ENCODE measurements around the gene HOXB1.

GRCh38 chr17:48530887-48531272 is at the start of gene HOXB1:
- TF ChIP-seq GATA2 (IDR thresholded peaks at IDR 0.05; ENCODE audit: low read depth, low read length) = no peak
- TF ChIP-seq GATA3 (IDR thresholded peaks at IDR 0.05; ENCODE audit: low read depth, low read length) = no peak
